SIG-M5 (cell line): ENCODE results near the gene PIGW.
"Not testable (repeated sequence)": the region's sequence is repeated elsewhere in the genome, so short reads cannot be mapped to it uniquely, and the experiment has no call there.

Experiments
- DNase-seq: peaks from one replicate; lab custom pipeline; 2025; lab: John Stamatoyannopoulos, UW

Gene PIGW

GRCh38 chr17:36508439-36508838 is 26.3 kb upstream of the PIGW start:
- not testable (repeated sequence) for DNase-seq

- DNase-seq: no peak
Observed at GRCh38 chr17:36509272-36509985, 25.4 kb upstream of the PIGW start.

GRCh38 chr17:36510636-36511035 is 24.2 kb upstream of the PIGW start:
- no peak for DNase-seq

GRCh38 chr17:36511216-36511615 is 23.6 kb upstream of the PIGW start:
- no peak for DNase-seq

- no peak for DNase-seq
Observed at GRCh38 chr17:36512641-36513040, 22.1 kb upstream of the PIGW start.

GRCh38 chr17:36514856-36515255 is 19.9 kb upstream of the PIGW start:
- DNase-seq: no peak

GRCh38 chr17:36515837-36516236 is 18.9 kb upstream of the PIGW start:
- no peak for DNase-seq

- no peak for DNase-seq
Observed at GRCh38 chr17:36523113-36523512, 11.7 kb upstream of the PIGW start.

- no peak for DNase-seq
Observed at GRCh38 chr17:36524428-36524876, 10.3 kb upstream of the PIGW start.

- no peak for DNase-seq
Observed at GRCh38 chr17:36525113-36525512, 9.7 kb upstream of the PIGW start.

GRCh38 chr17:36525888-36526287 is 8.9 kb upstream of the PIGW start:
- no peak for DNase-seq

GRCh38 chr17:36527621-36528250 is 7.1 kb upstream of the PIGW start:
- DNase-seq: no peak

GRCh38 chr17:36529121-36529520 is 5.7 kb upstream of the PIGW start:
- DNase-seq: no peak

GRCh38 chr17:36532435-36532975 is 2.3 kb upstream of the PIGW start:
- DNase-seq: no peak

- no peak for DNase-seq
Observed at GRCh38 chr17:36533935-36534839, 600 bp upstream of the PIGW start.

GRCh38 chr17:36535669-36536081 is 888 bp downstream of the PIGW start:
- DNase-seq: no peak

GRCh38 chr17:36540696-36541095 is 5.9 kb downstream of the PIGW start:
- DNase-seq: no peak

- no peak for DNase-seq
Observed at GRCh38 chr17:36542755-36543154, 8.0 kb downstream of the PIGW start.

GRCh38 chr17:36544044-36544306 is 9.2 kb downstream of the PIGW start:
- DNase-seq: no peak

GRCh38 chr17:36544307-36545076 is 9.7 kb downstream of the PIGW start, which contains the start of gene GGNBP2:
TSS of gene GGNBP2 (plus strand) at chr17:36544919. CDS start at chr17:36545725, 806 bp downstream.
- DNase-seq: peak; percentile 27

GRCh38 chr17:36545077-36545464 is 10.3 kb downstream of the PIGW start:
- DNase-seq: no peak
